GM23338 (cell line): ENCODE measurements around the gene S100A3. TPM values are rescaled to one million over a fixed set of nuclear protein-coding genes. Genes with fewer than 3 reads are reported as not detected.

Source experiments
- ATAC-seq: fragments of 200-7000 bp; cut with Tn5 transposase; 3 replicates; pipeline ENCODE4 v1.9.1; 2020
- DNase-seq: peaks from one replicate; pipeline ENCODE4 v3.0.0-alpha.2; 2015; ENCODE audit warnings: low spot score
- H2AFZ ChIP-seq: fragments of 200-600 bp; sonication (generic); 2 replicates; pipeline ENCODE4 v1.8.0; 2016; ENCODE audit warnings: antibody characterized with exemption, mild to moderate bottlenecking, moderate library complexity
- H3F3A ChIP-seq: fragments of 200-600 bp; sonication (generic); replicated peaks from 2 replicates; pipeline ENCODE4 v1.8.0; 2017; ENCODE audit warnings: antibody characterized with exemption, mixed run types, low read depth
- H3K27ac ChIP-seq: fragments of 200-600 bp; sonication (generic); 2 replicates; pipeline ENCODE4 v1.6.1; 2016; ENCODE audit warnings: low read depth
- H3K27me3 ChIP-seq: fragments of 200-600 bp; sonication (generic); 2 replicates; pipeline ENCODE4 v1.8.0; 2016; ENCODE audit warnings: mild to moderate bottlenecking, mixed run types, moderate library complexity; ENCODE audit not compliant: insufficient read depth
- H3K36me3 ChIP-seq: fragments of 200-600 bp; sonication (generic); 2 replicates; pipeline ENCODE4 v1.8.0; 2016; ENCODE audit warnings: mild to moderate bottlenecking; ENCODE audit not compliant: insufficient read depth
- H3K4me1 ChIP-seq: fragments of 200-600 bp; sonication (generic); 2 replicates; pipeline ENCODE4 v1.8.0; 2016; ENCODE audit warnings: mild to moderate bottlenecking, moderate library complexity; ENCODE audit not compliant: insufficient read depth
- H3K4me2 ChIP-seq: fragments of 200-600 bp; sonication (generic); 2 replicates; pipeline ENCODE4 v1.7.1; 2017; ENCODE audit warnings: mixed run types
- H3K4me3 ChIP-seq: fragments of 200-600 bp; sonication (generic); 2 replicates; pipeline ENCODE4 v1.6.1; 2016; ENCODE audit warnings: mixed run types
- H3K79me2 ChIP-seq: fragments of 200-600 bp; sonication (generic); replicated peaks from 2 replicates; pipeline ENCODE4 v1.8.0; 2017; ENCODE audit warnings: mild to moderate bottlenecking; ENCODE audit not compliant: insufficient read depth
- H3K9me2 ChIP-seq: fragments of 200-600 bp; sonication (generic); 2 replicates; pipeline ENCODE4 v1.8.0; 2017; ENCODE audit not compliant: insufficient read depth
- H4K20me1 ChIP-seq: fragments of 200-600 bp; sonication (generic); replicated peaks from 2 replicates; pipeline ENCODE4 v1.8.0; 2017; ENCODE audit warnings: mild to moderate bottlenecking; ENCODE audit not compliant: insufficient read depth
- H3K27ac Mint-ChIP-seq: 2 replicates; pipeline ENCODE4 v1.8.0; 2020; ENCODE audit warnings: inconsistent platforms, mild to moderate bottlenecking, moderate library complexity, mixed read lengths
- H3K27me3 Mint-ChIP-seq: 3 replicates; pipeline ENCODE4 v1.8.0; 2022; ENCODE audit warnings: low read depth, mild to moderate bottlenecking, moderate library complexity, mixed read lengths, inconsistent platforms; ENCODE audit not compliant: insufficient read depth, poor library complexity
- H3K36me3 Mint-ChIP-seq: 3 replicates; pipeline ENCODE4 v1.8.0; 2021; ENCODE audit warnings: low read depth, mild to moderate bottlenecking, inconsistent platforms, moderate library complexity, mixed read lengths
- H3K4me1 Mint-ChIP-seq: 3 replicates; pipeline ENCODE4 v1.8.0; 2020; ENCODE audit warnings: mild to moderate bottlenecking, inconsistent platforms, mixed read lengths
- H3K4me3 Mint-ChIP-seq: 3 replicates; pipeline ENCODE4 v1.8.0; 2021; ENCODE audit warnings: moderate library complexity, mild to moderate bottlenecking, inconsistent platforms, mixed read lengths
- H3K9me3 Mint-ChIP-seq: 3 replicates; pipeline ENCODE4 v1.8.0; 2020; ENCODE audit warnings: moderate library complexity, mild to moderate bottlenecking, inconsistent platforms, mixed read lengths
- CREB1 ChIP-seq: fragments of 250-450 bp; sonication (Bioruptor Pico); IDR thresholded peaks from 2 replicates; pipeline ENCODE4 v1.5.0; 2020; ENCODE audit warnings: low read depth, mild to moderate bottlenecking, moderate library complexity
- EZH2 ChIP-seq: fragments of 200-600 bp; sonication (generic); IDR thresholded peaks from one replicate; pipeline ENCODE4 v1.8.0; 2017; ENCODE audit warnings: antibody characterized with exemption, mild to moderate bottlenecking, low read depth; ENCODE audit not compliant: unreplicated experiment
- EZH2phosphoT487 ChIP-seq: fragments of 200-600 bp; sonication (generic); IDR thresholded peaks from one replicate; pipeline ENCODE4 v1.8.1; 2018; ENCODE audit warnings: antibody characterized with exemption; ENCODE audit not compliant: unreplicated experiment
- JUNB ChIP-seq: IDR thresholded peaks from one replicate; pipeline ENCODE4 v1.6.1; 2016; ENCODE audit warnings: antibody characterized with exemption; ENCODE audit not compliant: unreplicated experiment
- NANOG ChIP-seq: IDR thresholded peaks from 2 replicates; pipeline ENCODE4 v1.6.1; 2016; ENCODE audit warnings: antibody characterized with exemption, borderline replicate concordance
- POLR2AphosphoS5 ChIP-seq: IDR thresholded peaks from 2 replicates; pipeline ENCODE4 v1.6.1; 2016; ENCODE audit warnings: antibody characterized with exemption, low read depth
- STAT1 ChIP-seq: IDR thresholded peaks from one replicate; pipeline ENCODE4 v1.6.1; 2016; ENCODE audit warnings: antibody characterized with exemption; ENCODE audit not compliant: unreplicated experiment
- ZNF114 ChIP-seq: fragments of 250-450 bp; sonication (Bioruptor Pico); IDR thresholded peaks from 2 replicates; pipeline ENCODE4 v1.5.0; 2020; ENCODE audit warnings: mild to moderate bottlenecking, moderate library complexity
- ZNF331 ChIP-seq: fragments of 250-450 bp; sonication (Bioruptor Pico); IDR thresholded peaks from 2 replicates; pipeline ENCODE4 v1.5.0; 2020; ENCODE audit warnings: low read depth, mild to moderate bottlenecking, moderate library complexity
- ZNF462 ChIP-seq: fragments of 250-450 bp; sonication (Bioruptor Pico); IDR thresholded peaks from 2 replicates; pipeline ENCODE4 v1.5.0; 2020; ENCODE audit warnings: mild to moderate bottlenecking, moderate library complexity
- polyA plus RNA-seq: library from polyadenylated mRNA; unstranded; fragments of >200 nt; fragmentation: Nextera tagmentation; extraction: Ambion mirVana; gene quantifications from 2 replicates; pipeline ENCODE4 v1.2.1, GENCODE V29; 2016
- total RNA-seq: library from RNA; depleted of rRNA; stranded (reverse); fragments of >200 nt; shearing (Covaris generic); gene quantifications from 2 replicates; pipeline ENCODE4 v1.2.3, GENCODE V29; 2014
- TF ChIP-seq, protein P1 (sequence below): IDR thresholded peaks from 2 replicates; pipeline ENCODE4 v1.6.1; 2016; ENCODE audit warnings: antibody characterized with exemption
- TF ChIP-seq, protein P2 (sequence below): IDR thresholded peaks from one replicate; pipeline ENCODE4 v1.6.1; 2018; ENCODE audit warnings: antibody characterized with exemption; ENCODE audit not compliant: unreplicated experiment
- TF ChIP-seq, protein P3 (sequence below), 2 experiments: fragments of 200-600 bp in 1 of 2; sonication (generic) in 1 of 2; conservative IDR thresholded peaks; 2 replicates each; pipeline versions ENCODE4 v1.5.1 to v1.6.1; 2016 to 2017; ENCODE audit warnings: antibody characterized with exemption in 2 of 2, low read depth in 2 of 2, mild to moderate bottlenecking in 2 of 2, moderate library complexity in 1 of 2

S100A3 gene
- total and polyA plus RNA-seq, 2 experiments from 2014 or later, result not detected

DNA sequence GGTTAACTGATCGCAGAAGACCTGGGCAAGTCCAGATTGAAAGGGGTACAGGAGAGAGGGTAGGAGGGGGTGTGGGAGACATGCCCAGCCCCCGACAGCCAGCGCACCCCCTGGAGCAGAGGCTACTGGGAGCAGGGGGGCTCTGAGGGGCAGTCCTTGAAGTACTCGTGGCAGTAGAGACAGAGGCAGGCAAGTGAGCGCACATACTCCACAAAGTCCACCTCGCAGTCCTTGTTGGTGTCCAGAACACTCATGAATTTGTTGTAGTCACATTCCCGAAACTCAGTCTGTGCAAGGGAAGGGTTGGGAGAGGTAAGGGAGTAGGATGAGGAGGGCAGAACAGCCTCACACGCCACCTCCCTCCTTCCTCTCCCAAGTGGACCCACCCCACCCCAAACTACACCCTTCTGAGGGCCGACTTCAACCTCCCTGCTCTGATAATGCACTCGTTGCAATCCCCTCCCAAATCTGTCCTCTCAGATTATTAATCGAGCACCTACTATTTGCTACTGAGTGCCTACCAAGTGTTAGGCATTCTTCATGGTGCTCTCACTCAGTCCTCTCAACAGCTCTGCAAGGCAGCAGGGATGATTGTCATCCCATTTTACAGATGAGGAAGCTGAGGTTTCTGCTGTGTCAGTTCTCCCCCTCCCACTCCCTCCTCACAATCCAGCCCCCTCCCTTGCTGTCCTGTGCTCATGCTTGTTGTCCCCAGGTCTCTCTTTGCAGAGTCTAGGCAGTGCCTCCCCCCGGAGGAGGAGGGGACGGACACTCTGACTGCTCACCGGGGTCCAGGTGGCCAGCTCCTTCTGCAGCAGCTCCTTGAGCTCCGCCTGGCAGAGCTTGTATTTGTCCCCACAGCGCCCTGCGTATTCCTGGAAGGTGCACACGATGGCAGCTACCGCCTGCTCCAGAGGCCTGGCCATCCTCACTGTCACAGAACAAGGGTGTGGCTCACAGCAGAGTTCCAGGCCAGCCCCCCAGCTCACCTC is 1.2 kb downstream of the S100A3 start:
- Mint-ChIP-seq H3K4me3 (no peak overlapping the region), H3K4me1 (peaks cover 60% of the 10 kb centered on the region), H3K36me3 (no peaks in the 10 kb centered on the region), H3K27me3 (peaks cover 23% of the 10 kb centered on the region), H3K9me3 (no peaks in the 10 kb centered on the region; the same call in 2 of the 3 replicates), H3K27ac (no peak overlapping the region)
- no peaks in the 10 kb centered on the region for H3K9me2 ChIP-seq
- peaks cover 18% of the 10 kb centered on the region for H3K4me1 ChIP-seq
- TF ChIP-seq POLR2AphosphoS5, result no peak
- no peak for TF ChIP-seq ZNF331
- TF ChIP-seq, protein P1, sequence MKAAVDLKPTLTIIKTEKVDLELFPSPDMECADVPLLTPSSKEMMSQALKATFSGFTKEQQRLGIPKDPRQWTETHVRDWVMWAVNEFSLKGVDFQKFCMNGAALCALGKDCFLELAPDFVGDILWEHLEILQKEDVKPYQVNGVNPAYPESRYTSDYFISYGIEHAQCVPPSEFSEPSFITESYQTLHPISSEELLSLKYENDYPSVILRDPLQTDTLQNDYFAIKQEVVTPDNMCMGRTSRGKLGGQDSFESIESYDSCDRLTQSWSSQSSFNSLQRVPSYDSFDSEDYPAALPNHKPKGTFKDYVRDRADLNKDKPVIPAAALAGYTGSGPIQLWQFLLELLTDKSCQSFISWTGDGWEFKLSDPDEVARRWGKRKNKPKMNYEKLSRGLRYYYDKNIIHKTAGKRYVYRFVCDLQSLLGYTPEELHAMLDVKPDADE, result no peak
- no peak for TF ChIP-seq STAT1
- no peak for TF ChIP-seq ZNF462 (CRISPR knock-in tag)
- no peak for TF ChIP-seq ZNF114
- TF ChIP-seq, protein P2, sequence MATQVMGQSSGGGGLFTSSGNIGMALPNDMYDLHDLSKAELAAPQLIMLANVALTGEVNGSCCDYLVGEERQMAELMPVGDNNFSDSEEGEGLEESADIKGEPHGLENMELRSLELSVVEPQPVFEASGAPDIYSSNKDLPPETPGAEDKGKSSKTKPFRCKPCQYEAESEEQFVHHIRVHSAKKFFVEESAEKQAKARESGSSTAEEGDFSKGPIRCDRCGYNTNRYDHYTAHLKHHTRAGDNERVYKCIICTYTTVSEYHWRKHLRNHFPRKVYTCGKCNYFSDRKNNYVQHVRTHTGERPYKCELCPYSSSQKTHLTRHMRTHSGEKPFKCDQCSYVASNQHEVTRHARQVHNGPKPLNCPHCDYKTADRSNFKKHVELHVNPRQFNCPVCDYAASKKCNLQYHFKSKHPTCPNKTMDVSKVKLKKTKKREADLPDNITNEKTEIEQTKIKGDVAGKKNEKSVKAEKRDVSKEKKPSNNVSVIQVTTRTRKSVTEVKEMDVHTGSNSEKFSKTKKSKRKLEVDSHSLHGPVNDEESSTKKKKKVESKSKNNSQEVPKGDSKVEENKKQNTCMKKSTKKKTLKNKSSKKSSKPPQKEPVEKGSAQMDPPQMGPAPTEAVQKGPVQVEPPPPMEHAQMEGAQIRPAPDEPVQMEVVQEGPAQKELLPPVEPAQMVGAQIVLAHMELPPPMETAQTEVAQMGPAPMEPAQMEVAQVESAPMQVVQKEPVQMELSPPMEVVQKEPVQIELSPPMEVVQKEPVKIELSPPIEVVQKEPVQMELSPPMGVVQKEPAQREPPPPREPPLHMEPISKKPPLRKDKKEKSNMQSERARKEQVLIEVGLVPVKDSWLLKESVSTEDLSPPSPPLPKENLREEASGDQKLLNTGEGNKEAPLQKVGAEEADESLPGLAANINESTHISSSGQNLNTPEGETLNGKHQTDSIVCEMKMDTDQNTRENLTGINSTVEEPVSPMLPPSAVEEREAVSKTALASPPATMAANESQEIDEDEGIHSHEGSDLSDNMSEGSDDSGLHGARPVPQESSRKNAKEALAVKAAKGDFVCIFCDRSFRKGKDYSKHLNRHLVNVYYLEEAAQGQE, result no peak
- TF ChIP-seq JUNB, result no peak
- TF ChIP-seq NANOG, result no peak
- no peak for TF ChIP-seq CREB1 (CRISPR knock-in tag)
- no peak for TF ChIP-seq EZH2phosphoT487
- TF ChIP-seq, protein P3, sequence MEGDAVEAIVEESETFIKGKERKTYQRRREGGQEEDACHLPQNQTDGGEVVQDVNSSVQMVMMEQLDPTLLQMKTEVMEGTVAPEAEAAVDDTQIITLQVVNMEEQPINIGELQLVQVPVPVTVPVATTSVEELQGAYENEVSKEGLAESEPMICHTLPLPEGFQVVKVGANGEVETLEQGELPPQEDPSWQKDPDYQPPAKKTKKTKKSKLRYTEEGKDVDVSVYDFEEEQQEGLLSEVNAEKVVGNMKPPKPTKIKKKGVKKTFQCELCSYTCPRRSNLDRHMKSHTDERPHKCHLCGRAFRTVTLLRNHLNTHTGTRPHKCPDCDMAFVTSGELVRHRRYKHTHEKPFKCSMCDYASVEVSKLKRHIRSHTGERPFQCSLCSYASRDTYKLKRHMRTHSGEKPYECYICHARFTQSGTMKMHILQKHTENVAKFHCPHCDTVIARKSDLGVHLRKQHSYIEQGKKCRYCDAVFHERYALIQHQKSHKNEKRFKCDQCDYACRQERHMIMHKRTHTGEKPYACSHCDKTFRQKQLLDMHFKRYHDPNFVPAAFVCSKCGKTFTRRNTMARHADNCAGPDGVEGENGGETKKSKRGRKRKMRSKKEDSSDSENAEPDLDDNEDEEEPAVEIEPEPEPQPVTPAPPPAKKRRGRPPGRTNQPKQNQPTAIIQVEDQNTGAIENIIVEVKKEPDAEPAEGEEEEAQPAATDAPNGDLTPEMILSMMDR (conservative IDR thresholded peaks at IDR 0.05; ENCODE audit: low read depth in 2 of 2), result no peak
- no peak for TF ChIP-seq EZH2
- H3K4me3 ChIP-seq, result no peak overlapping the region
- ATAC-seq (no peak), DNase-seq (no peak)
- H3K4me2 ChIP-seq, result no peak overlapping the region
- H3K27ac ChIP-seq, result no peak overlapping the region
- H4K20me1 ChIP-seq, result no peaks in the 10 kb centered on the region
- no peaks in the 10 kb centered on the region for H3K27me3 ChIP-seq
- H2AFZ ChIP-seq, result peak overlapping the region; percentile 90
- H3K36me3 ChIP-seq, result no peaks in the 10 kb centered on the region
- H3K79me2 ChIP-seq, result no peaks in the 10 kb centered on the region
- no peaks in the 10 kb centered on the region for H3F3A ChIP-seq
